Peyer's patch (tissue), 4 donors: Measurements from ENCODE around the gene PPP1R7. TPM values are rescaled to one million over a fixed set of nuclear protein-coding genes. Genes with fewer than 3 reads are reported as not detected.

ENCODE experiments used
- DNase-seq, 3 donors: peaks; one replicate each; pipeline ENCODE4 v3.0.0-alpha.2; 2017 to 2019
- H3K27ac ChIP-seq, 4 donors: fragments of 200-600 bp; sonication (generic); one replicate each; pipeline ENCODE4 v1.5.1; 2016 to 2019
- H3K27me3 ChIP-seq, 2 donors: fragments of 200-600 bp; sonication (generic); one replicate each; pipeline ENCODE4 v1.5.1; 2019
- H3K36me3 ChIP-seq, 3 donors: fragments of 200-600 bp; sonication (generic); one replicate each; pipeline ENCODE4 v1.5.1; 2016 to 2019
- H3K4me1 ChIP-seq, 4 donors: fragments of 200-600 bp; sonication (generic); one replicate each; pipeline ENCODE4 v1.5.1; 2016 to 2019
- H3K4me3 ChIP-seq, 4 donors: fragments of 200-600 bp; sonication (generic); 1 replicate in 3 of 4; 2 replicates in 1 of 4; pipeline ENCODE4 v1.5.1; 2016 to 2019; ENCODE audit warnings: mild to moderate bottlenecking in 1 of 4
- H3K9me3 ChIP-seq, 4 donors: fragments of 200-600 bp; sonication (generic); one replicate each; pipeline ENCODE4 v1.5.1; 2016 to 2019; ENCODE audit warnings: mild to moderate bottlenecking in 1 of 4
- CTCF ChIP-seq, 6 experiments: fragments of 450-650 bp in 4 of 6; fragments of 200-600 bp in 2 of 6; sonication (generic) in 1 of 6; IDR thresholded peaks; one replicate each; pipeline ENCODE4 v1.5.1; 2017 to 2019; ENCODE audit warnings: antibody characterized with exemption in 6 of 6, mild to moderate bottlenecking in 3 of 6, moderate library complexity in 1 of 6
- POLR2A ChIP-seq, 2 donors: fragments of 450-650 bp; IDR thresholded peaks; one replicate each; pipeline ENCODE4 v1.5.1; 2017; ENCODE audit warnings: antibody characterized with exemption in 2 of 2, mild to moderate bottlenecking in 2 of 2, moderate library complexity in 2 of 2
- total RNA-seq, 4 donors: library from RNA; depleted of rRNA; stranded (reverse); fragments of >200 nt; gene quantifications; one replicate each; pipeline ENCODE4 v1.1.0, GENCODE V29; 2016

The PPP1R7 gene
- total RNA-seq, 4 donors from 2014 or later = 13.2 to 44.0 (median 28.1) TPM

DNA sequence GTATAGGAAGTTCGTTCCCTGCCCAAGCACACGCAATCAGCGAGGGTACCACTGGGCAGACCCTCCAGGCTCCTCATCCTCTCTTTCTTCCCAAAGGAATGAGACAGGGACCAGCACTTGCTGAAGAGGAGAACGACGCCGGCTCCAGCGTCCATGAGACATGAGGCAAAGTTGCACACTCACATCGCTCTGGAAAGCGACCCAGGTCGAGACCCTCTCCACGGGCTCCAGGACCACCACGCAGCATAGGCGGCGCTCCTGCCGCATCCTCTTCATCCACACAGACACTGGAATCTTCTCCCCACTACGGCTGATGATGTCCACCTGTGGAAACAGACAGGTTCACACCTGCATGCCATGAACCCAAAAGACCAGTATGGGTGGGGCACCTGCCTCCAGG is 11.8 kb upstream of the PPP1R7 start:
- Histone ChIP-seq H3K4me3 (no peak overlapping the region), H3K36me3 (peaks cover 0 to 13% (median 0%) of the 10 kb centered on the region in 3 donors), H3K27me3 (no peaks in the 10 kb centered on the region), H3K9me3 (no peaks in the 10 kb centered on the region), H3K27ac (no peak overlapping the region), H3K4me1 (no peaks in the 10 kb centered on the region)
- peak in 1 of 3 donors; percentile 12 for DNase-seq
- no peak for TF ChIP-seq POLR2A (IDR thresholded peaks at IDR 0.05)

- Histone ChIP-seq H3K4me1 (no peaks in the 10 kb centered on the region), H3K4me3 (no peak overlapping the region), H3K27me3 (no peaks in the 10 kb centered on the region), H3K36me3 (peaks cover 0 to 13% (median 0%) of the 10 kb centered on the region in 3 donors), H3K9me3 (no peaks in the 10 kb centered on the region), H3K27ac (no peak overlapping the region)
- no peak for TF ChIP-seq CTCF (IDR thresholded peaks at IDR 0.05)
- no peak for TF ChIP-seq POLR2A (IDR thresholded peaks at IDR 0.05)
- DNase-seq = peak in 2 of 3 donors; percentile 33 to 37
Observed at GRCh38 chr2:241139531-241140444, 10.5 kb upstream of the PPP1R7 start.

DNA sequence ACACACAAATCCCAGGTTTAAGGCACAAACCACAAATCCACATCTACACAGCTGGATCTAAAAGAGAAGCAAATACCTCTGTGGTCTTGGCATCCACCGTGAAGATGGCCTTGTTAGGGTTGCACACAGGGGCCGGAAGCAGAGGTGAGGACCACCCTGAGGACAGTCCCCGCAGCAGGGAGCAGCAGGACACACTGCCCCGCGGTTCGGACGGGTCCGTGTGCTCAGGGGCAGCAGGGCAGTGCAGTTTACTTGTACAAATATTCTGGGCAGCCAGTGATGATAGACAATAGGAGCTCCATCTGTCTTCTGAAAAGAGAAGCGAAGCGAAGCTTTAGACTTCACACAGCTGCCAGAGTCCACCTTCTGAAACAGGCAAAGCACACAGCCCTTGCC is 9.8 kb upstream of the PPP1R7 start:
- H3K36me3 ChIP-seq = peaks cover 0 to 13% (median 0%) of the 10 kb centered on the region in 3 donors

GRCh38 chr2:241141214-241141770 is 9.0 kb upstream of the PPP1R7 start:
- Histone ChIP-seq H3K9me3 (no peaks in the 10 kb centered on the region), H3K36me3 (peaks cover 0 to 13% (median 0%) of the 10 kb centered on the region in 3 donors), H3K4me3 (no peak overlapping the region), H3K27ac (no peak overlapping the region), H3K4me1 (no peaks in the 10 kb centered on the region), H3K27me3 (no peaks in the 10 kb centered on the region)
- DNase-seq = peak in 1 of 3 donors; percentile 35
- no peak for TF ChIP-seq POLR2A (IDR thresholded peaks at IDR 0.05)

More for the DNA sequence above, 9.8 kb upstream of the PPP1R7 start:
- Histone ChIP-seq H3K4me3 (no peak overlapping the region), H3K27ac (no peak overlapping the region), H3K4me1 (no peaks in the 10 kb centered on the region), H3K9me3 (no peaks in the 10 kb centered on the region), H3K27me3 (no peaks in the 10 kb centered on the region)
- TF ChIP-seq CTCF (IDR thresholded peaks at IDR 0.05) (no peak), POLR2A (IDR thresholded peaks at IDR 0.05) (no peak)
- peak in 1 of 3 donors; percentile 12 for DNase-seq

DNA sequence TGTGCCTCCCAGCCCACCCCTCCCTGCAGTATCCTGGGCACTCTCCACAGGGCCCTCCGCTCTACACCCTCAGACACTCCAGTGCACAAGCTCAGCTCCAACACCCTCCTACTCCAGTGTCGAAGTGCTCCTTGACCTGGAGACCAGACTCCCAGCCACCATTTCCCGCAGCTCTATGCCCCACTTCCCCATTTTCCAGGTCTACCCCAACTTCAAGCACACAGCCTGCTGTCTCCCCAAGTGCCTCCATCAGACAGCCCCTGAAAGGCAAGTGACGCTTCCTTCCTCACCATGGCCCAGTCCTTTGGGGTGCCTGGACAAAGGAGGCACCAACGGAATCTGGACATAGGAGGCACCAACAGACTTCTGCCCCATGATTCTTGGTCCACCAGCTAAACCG is 8.2 kb upstream of the PPP1R7 start:
- H3K4me1 ChIP-seq = no peaks in the 10 kb centered on the region
- no peak for TF ChIP-seq CTCF (IDR thresholded peaks at IDR 0.05)
- no peak for TF ChIP-seq POLR2A (IDR thresholded peaks at IDR 0.05)
- H3K27ac ChIP-seq = no peak overlapping the region
- H3K9me3 ChIP-seq = no peaks in the 10 kb centered on the region
- no peak for DNase-seq
- no peaks in the 10 kb centered on the region for H3K27me3 ChIP-seq
- no peak overlapping the region for H3K4me3 ChIP-seq
- H3K36me3 ChIP-seq = peaks cover 0 to 13% (median 0%) of the 10 kb centered on the region in 3 donors

DNA sequence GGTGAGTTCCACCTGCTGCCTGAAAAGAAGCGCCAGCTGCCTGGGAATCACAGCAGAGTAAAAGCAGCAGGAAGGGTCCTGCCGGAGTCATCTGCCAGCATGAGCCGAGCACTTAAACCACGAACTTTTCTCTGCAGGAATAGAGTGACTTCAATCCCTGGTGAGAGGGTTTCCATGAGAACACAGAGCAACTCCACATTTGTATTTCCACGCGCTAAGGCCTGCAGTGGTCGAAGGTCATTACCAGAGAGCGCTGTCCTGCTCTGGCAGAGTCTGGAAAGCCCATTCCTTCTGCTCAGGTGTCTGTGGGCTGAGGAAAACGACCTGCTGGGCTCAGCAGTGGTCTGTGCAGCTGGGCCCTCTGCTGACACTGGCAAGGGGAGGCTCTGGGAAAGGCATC is 7.7 kb upstream of the PPP1R7 start:
- H3K27me3 ChIP-seq = no peaks in the 10 kb centered on the region
- no peak for TF ChIP-seq POLR2A (IDR thresholded peaks at IDR 0.05)
- TF ChIP-seq CTCF (IDR thresholded peaks at IDR 0.05) = no peak
- H3K27ac ChIP-seq = no peak overlapping the region
- H3K4me3 ChIP-seq = no peak overlapping the region
- peaks cover 0 to 9% (median 0%) of the 10 kb centered on the region in 3 donors for H3K36me3 ChIP-seq
- no peaks in the 10 kb centered on the region for H3K4me1 ChIP-seq
- peak in 1 of 3 donors; percentile 7 for DNase-seq
- H3K9me3 ChIP-seq = no peaks in the 10 kb centered on the region
